HG02885 (cell line): ENCODE results near the gene ARFIP2.

ENCODE experiments used
- ATAC-seq: cut with Tn5 transposase; IDR thresholded peaks from one replicate; pipeline ENCODE4 v1.9.1; 2021; ENCODE audit warnings: mild to moderate bottlenecking; ENCODE audit not compliant: unreplicated experiment, poor library complexity

Gene ARFIP2

GRCh38 chr11:6485661-6486060 is 4.5 kb upstream of the ARFIP2 start:
- ATAC-seq, result no peak

DNA sequence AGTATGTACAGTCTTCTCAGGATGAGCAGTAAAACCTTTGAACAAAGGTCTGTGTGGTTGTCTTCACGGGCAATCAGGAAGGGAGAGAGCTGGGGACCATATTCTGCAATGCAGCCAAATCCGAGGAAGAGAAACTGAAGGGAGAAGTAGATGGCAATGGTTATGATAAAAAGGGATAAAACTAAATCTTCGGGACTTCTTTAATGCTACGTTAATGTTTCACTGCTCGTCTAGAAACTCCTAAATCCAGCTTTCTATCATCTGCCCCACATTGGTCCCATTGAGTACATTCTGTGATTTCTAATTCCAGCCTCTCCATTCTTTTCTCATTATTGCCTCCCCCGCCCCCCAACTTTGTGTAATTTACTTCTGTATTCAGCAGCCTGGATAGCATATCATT is 1.9 kb upstream of the ARFIP2 start:
- ATAC-seq, result no peak

GRCh38 chr11:6482441-6482840 is 1.3 kb upstream of the ARFIP2 start:
- ATAC-seq, result no peak

GRCh38 chr11:6481924-6482275 is 769 bp upstream of the ARFIP2 start:
- no peak for ATAC-seq

- ATAC-seq, result no peak
Observed at GRCh38 chr11:6480299-6480914, 724 bp downstream of the ARFIP2 start.

DNA sequence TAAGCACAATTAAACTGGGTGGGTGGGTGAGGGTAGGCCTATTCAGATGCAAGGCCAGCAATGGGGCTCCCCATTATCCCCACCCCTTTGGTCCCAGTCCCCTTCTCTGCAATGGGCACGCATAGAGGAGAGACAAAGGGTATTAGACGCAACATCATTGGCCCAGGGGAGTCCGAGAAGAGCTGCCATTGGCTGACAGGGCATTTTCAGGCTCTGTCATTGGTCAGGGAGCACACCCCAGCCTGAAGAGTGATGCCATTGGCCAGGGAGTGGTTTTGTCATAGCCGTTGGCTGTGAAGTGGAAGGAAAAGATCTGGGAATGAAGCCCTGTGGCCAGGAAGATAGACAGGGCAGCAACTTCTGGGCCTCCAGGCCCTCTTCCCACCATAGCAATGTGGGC is 4.6 kb downstream of the ARFIP2 start:
- ATAC-seq, result no peak

GRCh38 chr11:6475936-6476335 is 5.2 kb downstream of the ARFIP2 start:
- no peak for ATAC-seq

DNA sequence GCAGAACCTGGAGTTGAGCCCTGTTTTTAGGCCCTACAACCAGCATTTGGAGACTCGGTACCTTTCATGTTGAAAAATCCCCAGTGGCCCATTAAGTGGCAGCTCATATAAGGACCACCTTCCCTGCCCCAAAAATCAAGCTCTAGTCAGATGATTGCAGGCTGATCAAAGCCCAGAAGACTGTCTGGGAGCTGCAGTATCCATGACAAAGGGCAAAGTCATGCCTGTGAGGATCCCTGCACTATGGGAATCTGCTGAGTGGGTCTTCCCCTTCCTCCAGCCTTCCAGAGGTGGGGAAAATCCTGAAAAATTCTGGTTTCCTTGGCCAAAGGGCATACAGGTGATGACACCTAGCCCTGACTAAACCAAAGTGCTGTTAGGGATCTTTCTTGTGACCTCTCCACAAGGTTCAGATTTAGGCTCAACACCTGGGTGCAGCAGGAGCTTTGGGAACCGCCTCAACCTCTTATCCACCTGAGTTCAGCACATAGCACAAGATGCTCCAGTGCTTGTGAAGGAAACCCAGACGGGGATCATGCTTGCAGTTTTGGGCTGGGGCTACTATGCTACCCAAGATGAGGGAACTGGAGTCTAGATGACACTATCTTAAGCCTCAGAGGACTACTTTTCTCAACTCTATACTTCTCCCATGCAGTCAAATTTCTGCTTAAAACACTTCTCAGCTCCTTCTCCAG is 6.2 kb downstream of the ARFIP2 start:
- ATAC-seq, result no peak

DNA sequence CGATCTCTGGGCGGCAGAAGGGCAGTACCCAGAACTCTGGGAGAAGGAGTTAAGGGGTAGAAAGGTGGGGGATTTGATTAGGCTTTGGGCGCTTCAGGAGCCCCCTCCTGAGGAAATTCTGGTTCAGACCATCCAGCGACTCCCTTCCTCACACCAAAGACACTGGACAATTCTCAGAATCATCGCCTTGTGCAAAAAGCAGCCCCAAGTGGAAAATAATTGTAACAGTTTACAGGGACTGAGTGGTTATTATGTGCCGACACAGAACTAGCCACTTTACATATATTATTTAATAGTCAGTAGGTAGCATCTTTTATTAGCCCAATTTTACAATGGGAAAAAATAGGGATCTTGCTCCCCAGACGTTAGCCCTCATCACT is 6.7 kb downstream of the ARFIP2 start:
- ATAC-seq, result no peak

- peak; percentile 73 for ATAC-seq
Observed at GRCh38 chr11:6473451-6474412, 7.4 kb downstream of the ARFIP2 start, which contains the start of gene TRIM3. Gene TRIM3 (minus strand): TSS chr11:6473941. CDS start chr11:6465695, 8,246 bp downstream.

- ATAC-seq, result no peak
Observed at GRCh38 chr11:6472934-6473333, 8.2 kb downstream of the ARFIP2 start.

DNA sequence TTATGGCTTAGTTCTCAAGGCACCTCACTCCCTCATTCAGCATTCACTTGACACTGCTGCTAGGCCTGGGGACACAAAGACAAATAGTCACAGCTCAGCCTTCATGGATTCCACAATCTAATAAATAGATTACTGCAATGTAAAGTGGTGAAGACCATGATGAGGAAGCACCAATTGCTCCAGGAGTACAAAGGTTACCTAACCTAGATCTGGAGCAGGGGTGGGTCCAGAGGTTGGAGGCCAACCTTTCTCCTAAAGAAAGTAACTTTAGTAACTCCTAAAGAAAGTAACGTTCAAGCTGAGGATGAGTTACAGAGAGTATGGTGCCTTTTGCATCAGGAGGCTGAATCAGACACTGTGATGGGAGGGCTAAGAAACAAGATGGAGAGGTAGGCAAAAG is 11.5 kb downstream of the ARFIP2 start:
- no peak for ATAC-seq

DNA sequence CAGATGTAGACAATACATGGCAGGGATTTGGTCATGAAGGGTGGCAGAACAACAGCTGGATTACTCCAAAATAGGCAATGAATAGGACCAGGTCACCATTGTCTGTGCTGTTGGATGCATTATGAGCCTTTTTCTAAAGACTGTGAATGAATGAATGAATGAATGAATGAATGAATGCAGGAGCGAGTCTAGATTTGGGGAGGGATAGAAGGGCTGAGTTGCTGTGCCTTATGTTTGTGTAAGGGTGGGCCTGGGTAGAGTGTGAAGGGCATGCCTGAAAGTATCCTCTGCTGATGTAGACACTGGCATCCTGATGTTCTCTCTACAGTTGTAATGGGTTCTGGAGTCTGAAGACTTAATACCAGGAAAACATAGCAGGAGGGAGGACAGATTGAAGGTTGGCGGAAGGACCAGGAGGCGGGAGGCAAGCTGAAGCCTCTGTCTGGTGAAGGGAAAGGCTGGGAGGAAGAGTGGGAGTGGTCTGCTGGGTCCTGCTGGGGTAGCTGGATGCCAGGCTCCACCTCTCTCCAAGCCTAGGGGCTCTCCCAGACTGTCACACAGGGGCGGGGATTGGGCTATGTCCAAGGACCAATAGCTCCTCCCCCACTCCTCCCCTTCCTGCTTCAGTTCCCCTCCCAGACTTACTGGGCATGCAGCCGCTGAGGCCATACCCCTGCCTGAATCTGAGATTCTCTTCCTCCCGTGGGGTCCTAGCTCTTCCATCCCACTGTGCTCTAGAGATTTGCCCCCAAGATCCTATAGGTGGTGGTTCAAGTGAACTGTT is 12.2 kb downstream of the ARFIP2 start:
- peak; percentile 72 for ATAC-seq

DNA sequence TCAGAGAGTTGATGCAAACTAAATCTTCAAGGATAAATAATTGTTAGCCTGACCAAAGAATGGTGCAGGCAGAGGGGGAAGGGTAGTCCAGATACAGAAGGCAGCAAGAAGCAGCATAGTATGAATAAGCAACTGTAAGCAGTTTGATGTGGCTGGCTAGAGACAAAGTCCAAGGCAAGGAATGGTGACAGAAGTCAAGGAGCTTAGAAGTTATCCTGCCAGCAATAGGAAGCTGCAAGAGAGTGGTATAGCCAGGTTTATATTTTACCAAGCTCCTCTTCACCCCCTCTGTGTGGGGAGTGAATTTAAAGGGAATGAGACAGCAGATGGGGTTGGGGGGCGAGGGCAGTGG is 22.1 kb downstream of the ARFIP2 start:
- ATAC-seq, result no peak

DNA sequence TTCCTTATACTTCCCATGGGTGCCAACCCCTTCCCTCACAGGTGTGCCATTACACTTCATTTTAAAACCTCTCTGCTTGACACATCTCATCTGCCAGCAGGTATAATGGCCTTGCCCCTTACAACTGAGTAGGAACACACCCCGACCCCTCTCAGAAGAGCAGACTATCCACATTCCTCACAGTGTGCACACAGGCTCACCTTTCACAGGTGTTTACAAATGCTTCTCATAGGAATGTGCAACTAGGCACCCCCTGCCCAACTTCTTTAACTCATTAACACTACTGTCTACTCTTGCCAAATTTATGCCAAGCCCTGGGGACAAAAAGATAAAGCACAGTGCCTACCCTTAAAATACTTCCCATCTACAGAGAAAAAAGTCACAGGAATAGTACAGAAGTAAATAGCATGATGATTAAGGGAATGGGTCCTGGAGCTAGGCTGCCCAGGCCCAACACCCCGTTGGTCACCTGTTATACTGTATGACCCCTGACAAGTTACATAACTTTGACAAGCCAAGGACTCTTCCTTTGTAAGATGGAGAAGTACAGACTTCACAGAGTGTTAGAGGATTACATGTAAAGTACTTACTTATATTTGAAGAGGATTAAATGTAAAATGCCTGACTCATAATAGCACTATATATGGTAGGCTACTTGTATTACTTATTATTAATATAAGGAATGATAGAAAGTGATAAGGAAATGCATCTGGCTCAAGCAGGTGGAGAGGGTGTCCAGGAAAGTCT is 22.6 kb downstream of the ARFIP2 start:
- no peak for ATAC-seq

DNA sequence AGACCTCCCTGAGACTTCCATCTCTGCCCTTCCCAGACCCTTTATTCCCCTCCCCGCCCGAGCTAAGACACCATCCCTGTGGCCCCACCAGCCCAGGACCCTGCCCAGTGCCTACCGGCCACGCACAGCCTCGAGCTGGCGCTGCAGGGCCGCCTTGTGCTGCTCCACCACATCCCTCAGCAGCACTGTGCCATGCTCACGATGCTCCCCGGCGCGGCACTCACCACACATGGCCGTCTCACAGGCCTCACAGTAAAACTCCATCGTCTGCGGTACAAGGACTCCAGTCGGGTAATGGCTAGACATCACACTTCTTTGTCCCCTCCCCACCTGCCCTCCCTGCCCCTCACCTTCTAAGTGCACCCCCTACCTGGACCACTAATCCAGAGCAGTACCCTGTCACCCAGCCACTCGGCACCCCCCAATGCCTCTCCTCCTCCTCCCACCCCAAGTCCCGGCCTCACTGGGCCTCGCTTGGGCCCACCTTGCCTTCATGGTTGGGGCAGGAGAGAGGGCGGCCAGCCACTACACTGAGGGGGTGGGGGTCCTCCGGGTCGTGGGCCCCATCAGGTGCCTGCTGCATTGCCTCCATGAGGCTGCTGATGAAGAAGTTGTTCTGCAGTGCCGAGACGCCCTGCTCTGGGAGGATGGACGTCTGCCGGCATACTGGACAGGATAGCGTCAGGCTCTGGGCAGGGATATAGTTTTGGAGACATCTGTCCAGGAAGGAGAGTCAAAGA is 23.4 kb downstream of the ARFIP2 start:
- no peak for ATAC-seq

DNA sequence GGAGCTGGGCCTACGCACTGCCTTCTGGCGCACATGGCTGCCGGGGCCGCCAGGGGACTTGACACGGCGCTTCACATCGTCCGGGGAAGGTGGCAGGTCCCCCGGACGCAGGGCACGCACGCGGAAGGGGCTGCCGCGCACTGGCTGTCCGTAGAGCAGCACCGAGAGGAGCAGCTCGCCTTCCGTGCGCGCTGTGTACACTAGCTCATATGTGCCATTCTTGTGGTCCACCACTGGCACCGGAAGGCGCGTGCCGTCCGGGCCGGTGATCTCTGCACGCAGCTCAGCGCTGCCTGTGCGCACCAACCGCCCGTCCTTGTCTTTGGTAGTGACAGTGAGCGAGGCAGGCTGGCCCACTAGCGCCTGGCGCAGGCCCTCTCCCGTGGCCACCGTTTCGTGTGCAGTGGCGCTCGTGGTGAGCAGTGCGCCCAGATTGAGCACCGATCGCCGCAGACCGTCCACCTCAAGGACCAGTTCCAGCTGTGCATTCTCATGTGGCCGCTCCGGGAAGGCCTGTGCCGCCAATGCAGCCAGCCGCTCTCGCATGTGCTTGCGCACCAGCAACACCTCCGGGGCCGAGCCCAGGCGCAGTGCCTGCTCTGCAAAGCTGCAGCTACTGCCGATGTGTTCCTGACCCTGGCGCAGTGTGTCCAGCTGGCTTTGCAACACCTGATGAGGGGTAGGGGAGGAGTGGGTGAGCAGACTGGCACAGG is 24.6 kb downstream of the ARFIP2 start:
- ATAC-seq, result no peak

- ATAC-seq, result no peak
Observed at GRCh38 chr11:6455070-6455469, 26.1 kb downstream of the ARFIP2 start.

GRCh38 chr11:6453152-6453551 is 28.0 kb downstream of the ARFIP2 start:
- ATAC-seq, result no peak
